ENCODE measurements around the gene GPR151. TPM values are rescaled to one million over a fixed set of nuclear protein-coding genes. Genes with fewer than 3 reads are reported as not detected.
A peak's percentile ranks its signal among the peaks of the same experiment; 100 is the strongest.

The GPR151 gene
- total and polyA plus RNA-seq, 5 experiments from 2014 or later: not detected

DNA sequence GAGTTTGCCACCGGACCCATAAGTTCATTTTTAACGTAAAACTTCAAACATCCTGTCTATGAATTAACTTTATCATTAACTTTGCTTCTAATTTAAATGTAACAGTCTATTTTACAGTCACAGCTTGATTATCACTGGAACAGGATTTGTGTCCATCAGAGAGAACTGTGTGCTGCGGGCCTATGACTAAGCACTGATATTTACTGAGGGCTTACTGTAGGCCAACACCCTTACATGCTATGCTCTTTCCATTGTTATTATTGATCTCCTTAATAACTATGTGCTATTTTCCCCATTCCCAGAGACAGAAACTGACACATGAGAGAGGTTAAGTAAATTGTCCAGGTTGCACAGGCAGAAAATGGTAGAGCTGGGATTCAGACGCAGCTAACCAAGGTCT lies 24.0 kb upstream of the GPR151 start:
- no peak for DNase-seq
- Mint-ChIP-seq H3K4me1 (peaks cover 0 to 6% (median 1%) of the 10 kb centered on the region in 4 donors), H3K27ac (no peak overlapping the region), H3K36me3 (no peaks in the 10 kb centered on the region), H3K27me3 (peaks cover 0 to 3% (median 2%) of the 10 kb centered on the region in 5 donors), H3K9me3 (no peaks in the 10 kb centered on the region), H3K4me3 (no peak overlapping the region)
- POLR2A ChIA-PET: no interaction called here
- no peak for ATAC-seq

DNA sequence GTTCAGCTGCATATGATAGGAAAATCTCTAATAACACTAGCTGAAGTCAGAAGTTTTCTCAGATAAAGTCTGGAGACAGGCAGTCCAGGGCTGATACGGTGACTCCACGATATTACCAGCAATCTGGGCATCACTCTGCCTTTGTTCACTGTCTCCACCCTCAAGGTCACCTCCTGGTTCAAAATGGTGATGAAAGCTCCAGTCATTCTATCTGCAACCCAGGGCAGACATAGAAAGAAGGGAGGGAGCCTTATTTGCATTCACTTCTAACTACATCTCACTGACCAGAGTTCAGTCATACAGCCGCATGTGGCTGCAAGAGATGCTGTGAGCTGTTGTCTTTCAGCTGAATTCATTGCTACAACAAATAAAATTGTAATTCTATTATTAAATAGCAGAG lies 22.4 kb upstream of the GPR151 start:
- POLR2A ChIA-PET: no interaction called here
- Mint-ChIP-seq H3K36me3 (no peaks in the 10 kb centered on the region), H3K27ac (no peak overlapping the region), H3K4me1 (peaks cover under 1 to 8% (median 2%) of the 10 kb centered on the region in 4 donors), H3K27me3 (peaks cover 0 to 3% (median 2%) of the 10 kb centered on the region in 5 donors), H3K4me3 (no peak overlapping the region), H3K9me3 (no peaks in the 10 kb centered on the region)
- DNase-seq: no peak
- ATAC-seq: no peak

DNA sequence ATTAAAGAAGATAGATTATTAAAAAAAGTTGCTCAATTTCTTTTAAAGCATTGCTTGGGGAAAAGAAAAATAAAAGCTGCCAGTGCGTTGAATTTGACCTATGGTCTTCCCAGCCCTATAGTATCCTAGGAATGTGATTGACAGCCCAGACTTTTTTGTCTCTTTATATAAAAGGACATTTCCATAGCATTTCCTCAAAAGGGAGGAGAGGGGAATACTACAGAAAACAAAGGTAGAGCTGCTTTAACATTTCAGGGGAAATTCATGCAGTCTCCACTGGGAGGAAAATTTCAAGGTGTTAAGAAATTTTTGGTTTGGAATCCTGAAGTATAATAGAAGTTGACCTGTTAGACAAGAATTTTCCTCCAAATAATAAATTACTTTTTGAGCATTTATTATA lies 17.9 kb upstream of the GPR151 start:
- Mint-ChIP-seq H3K27ac (no peak overlapping the region), H3K4me3 (no peak overlapping the region), H3K36me3 (no peaks in the 10 kb centered on the region), H3K27me3 (peaks cover 0 to 3% (median 2%) of the 10 kb centered on the region in 5 donors), H3K9me3 (no peaks in the 10 kb centered on the region), H3K4me1 (peaks cover 3 to 7% (median 3%) of the 10 kb centered on the region in 4 donors)
- POLR2A ChIA-PET: no interaction called here
- no peak for DNase-seq
- ATAC-seq: no peak

DNA sequence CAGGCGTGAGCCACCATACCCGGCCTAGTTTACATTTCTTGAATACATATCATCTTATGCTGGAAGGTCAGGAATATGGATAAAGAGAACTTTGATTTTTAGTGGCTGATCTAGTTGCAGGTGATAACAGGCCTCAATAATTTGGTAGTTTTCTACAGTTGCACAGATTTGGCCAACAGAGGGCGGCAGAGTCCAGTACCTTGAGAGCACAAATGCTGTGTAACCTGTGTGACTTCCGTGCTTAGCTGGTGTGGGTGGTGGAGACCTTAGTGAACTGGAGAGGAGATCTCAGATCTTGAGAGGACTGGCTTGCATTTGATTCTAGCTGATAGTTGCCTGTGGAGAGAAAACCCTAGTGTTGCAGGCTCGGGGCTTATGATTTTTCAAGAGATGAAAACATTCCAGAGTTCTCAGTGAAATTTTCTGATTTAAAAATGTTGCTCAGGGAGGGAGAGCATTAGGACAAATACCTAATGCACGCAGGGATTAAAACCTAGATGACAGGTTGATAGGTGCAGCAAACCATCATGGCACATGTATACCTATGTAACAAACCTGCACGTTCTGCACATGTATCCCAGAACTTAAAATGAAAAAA lies 17.4 kb upstream of the GPR151 start:
- Mint-ChIP-seq H3K36me3 (no peaks in the 10 kb centered on the region), H3K9me3 (no peaks in the 10 kb centered on the region), H3K4me3 (no peak overlapping the region), H3K27me3 (peaks cover 0 to 3% (median 2%) of the 10 kb centered on the region in 5 donors), H3K4me1 (peaks cover 3 to 7% (median 3%) of the 10 kb centered on the region in 4 donors), H3K27ac (peak overlapping the region in 2 of 10 donors; percentile 0 to 38)
- ATAC-seq: peak; percentile 85 to 89
- POLR2A ChIA-PET: no interaction called here
- DNase-seq: peak; percentile 32 to 84 (median 55)

DNA sequence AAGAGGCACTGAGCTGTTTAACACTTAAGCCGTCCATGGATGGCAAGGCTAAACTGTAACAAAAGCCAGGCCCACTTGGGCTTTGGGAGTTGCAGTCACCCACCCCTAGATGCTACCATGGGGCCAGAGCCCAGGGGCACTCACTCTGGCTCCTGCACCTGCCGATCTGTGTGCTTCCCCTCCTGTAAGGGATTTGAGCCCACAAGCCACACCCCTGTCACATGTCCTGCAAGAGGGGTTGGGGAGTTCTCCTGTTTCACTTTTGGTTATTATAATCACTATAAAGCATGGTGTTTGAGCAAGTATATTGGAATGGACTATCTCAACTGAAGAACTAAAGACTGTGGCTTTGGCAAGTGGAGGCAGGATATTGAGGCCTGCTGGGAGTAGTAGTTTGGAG lies 14.0 kb upstream of the GPR151 start:
- ATAC-seq (no peak), DNase-seq (no peak)
- Mint-ChIP-seq H3K36me3 (no peaks in the 10 kb centered on the region), H3K4me3 (no peak overlapping the region), H3K4me1 (peaks cover 3 to 7% (median 3%) of the 10 kb centered on the region in 4 donors), H3K9me3 (no peaks in the 10 kb centered on the region), H3K27ac (no peak overlapping the region), H3K27me3 (peaks cover 0 to 10% (median 2%) of the 10 kb centered on the region in 5 donors)
- POLR2A ChIA-PET: no interaction called here

DNA sequence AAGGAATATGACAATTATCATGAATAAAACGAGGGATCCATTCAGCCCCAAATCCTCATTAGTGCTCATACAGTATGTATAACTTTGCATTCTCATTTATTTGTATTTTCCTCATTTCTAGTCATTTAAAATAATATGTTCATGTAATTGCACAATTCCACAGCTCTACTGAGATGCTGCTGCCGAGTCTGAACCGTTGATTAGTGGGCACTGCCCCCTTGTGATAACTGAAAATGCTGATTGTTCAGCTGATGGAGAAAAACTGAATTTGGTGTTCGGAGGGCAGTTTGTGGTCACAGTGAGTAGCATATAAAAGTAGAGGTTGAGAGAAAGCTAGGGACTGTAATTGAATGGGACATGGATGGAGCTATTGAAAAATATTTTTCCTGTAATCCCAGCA lies 12.2 kb upstream of the GPR151 start:
- Mint-ChIP-seq H3K4me1 (peaks cover under 1 to 3% (median under 1%) of the 10 kb centered on the region in 4 donors), H3K27me3 (peaks cover 2 to 10% (median 3%) of the 10 kb centered on the region in 5 donors), H3K9me3 (no peaks in the 10 kb centered on the region), H3K4me3 (no peak overlapping the region), H3K36me3 (no peaks in the 10 kb centered on the region), H3K27ac (peak overlapping the region in 1 of 10 donors; percentile 21)
- DNase-seq (no peak), ATAC-seq (no peak)
- POLR2A ChIA-PET: no interaction called here

DNA sequence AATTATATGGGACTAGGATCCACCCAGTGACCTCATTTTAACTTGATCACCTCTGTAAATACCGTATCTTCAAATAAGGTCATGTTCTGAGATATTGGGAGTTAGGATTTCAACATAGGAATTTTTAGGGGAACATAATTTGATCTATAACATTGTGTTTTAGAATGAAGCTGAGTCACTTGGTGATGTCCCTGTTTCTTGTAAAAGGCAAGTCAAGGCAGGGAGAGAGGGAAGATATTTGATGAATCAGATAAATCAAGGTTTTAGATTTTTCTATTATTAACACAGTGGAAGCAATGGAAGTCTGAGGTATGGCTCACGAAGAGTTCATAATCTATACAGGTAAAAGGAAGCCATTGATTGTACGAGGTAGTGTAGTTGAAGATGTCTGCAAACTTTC lies 11.8 kb upstream of the GPR151 start:
- ATAC-seq: no peak
- Mint-ChIP-seq H3K9me3 (no peaks in the 10 kb centered on the region), H3K36me3 (no peaks in the 10 kb centered on the region), H3K4me1 (no peaks in the 10 kb centered on the region), H3K27ac (peak overlapping the region in 1 of 10 donors; percentile 21), H3K4me3 (no peak overlapping the region), H3K27me3 (peaks cover 2 to 14% (median 6%) of the 10 kb centered on the region in 5 donors)
- DNase-seq: no peak
- POLR2A ChIA-PET: no interaction called here

DNA sequence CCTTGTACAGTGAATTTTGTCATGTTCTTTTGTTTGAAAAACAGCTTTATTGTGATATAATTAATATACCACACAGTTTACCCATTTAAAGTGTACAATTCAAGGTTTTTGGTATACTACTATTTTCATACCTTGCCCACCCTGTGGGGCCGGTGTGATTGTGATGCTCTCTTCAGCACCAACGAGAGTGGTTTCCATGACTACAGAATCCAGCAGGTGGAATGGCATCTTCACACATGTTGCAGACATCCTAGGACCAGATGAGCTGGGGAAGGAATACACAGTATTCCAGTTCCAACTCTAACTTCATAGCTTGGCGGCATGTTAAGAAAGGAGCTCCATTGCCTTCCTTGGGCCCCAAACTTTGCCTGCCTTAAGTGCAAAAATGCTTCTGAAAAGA lies 7.7 kb upstream of the GPR151 start:
- no peak overlapping the region for H3K4me3 Mint-ChIP-seq
- peaks cover 5 to 29% (median 14%) of the 10 kb centered on the region in 5 donors for H3K27me3 Mint-ChIP-seq
- ATAC-seq: no peak
- POLR2A ChIA-PET: no interaction called here
- H3K9me3 Mint-ChIP-seq: no peaks in the 10 kb centered on the region
- no peak for DNase-seq
- no peaks in the 10 kb centered on the region for H3K4me1 Mint-ChIP-seq
- no peaks in the 10 kb centered on the region for H3K36me3 Mint-ChIP-seq
- H3K27ac Mint-ChIP-seq: no peak overlapping the region

DNA sequence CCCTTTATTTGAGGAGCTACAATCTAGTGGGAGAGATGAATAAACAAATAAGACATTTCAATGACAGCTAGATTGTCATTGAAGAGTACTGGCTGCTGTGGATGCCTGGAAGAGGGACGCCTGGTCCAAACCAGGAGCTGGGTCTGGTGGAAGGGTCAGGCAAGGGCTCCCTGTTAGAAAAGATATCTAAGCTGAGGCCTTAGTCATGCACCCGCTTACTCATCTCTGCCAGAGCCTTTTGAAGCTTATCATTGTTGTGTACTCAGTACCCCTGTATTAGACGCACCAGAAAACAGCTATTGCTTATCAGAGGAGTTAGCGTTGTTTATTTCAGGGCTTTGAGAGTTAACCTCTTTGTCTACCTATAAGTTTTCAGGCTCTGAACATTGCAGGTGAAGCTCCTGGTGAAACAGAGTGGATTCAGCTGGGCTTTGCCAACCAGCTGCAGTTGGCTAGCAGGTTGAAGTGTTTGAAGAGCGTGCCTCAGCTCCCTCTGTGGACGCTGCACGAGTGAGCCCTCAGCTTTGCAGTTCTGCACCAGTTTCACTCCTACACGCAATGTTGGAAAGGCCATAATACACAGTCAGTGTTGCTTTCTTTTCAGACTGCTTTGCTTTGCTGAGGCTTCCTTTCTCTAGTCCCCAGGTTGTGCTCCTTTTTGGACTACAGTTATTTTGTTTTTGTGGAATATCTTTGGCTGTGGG lies 5.6 kb upstream of the GPR151 start:
- Mint-ChIP-seq H3K9me3 (no peaks in the 10 kb centered on the region), H3K36me3 (no peaks in the 10 kb centered on the region), H3K27me3 (peaks cover 3 to 19% (median 14%) of the 10 kb centered on the region in 5 donors), H3K4me3 (no peak overlapping the region), H3K27ac (no peak overlapping the region), H3K4me1 (no peaks in the 10 kb centered on the region)
- ATAC-seq: no peak
- POLR2A ChIA-PET: no interaction called here
- no peak for DNase-seq

DNA sequence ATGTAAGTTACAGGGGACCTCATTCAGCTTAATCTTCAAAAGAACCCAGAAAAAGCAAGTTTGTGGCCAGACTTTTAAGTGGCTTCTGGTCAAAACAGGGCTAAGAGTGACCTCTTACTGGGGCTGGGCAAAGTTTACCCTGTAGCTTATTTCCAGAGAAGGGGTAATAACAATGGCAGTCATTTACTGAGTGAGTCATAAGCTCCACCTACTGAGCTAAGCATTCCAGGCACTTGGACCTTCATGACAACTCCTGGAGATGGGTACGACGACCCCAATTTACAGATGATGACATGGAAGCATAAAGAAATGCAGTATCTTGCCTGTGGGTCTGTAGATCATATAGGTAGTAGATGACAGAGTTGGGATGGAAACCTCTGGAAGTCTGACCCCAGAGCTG lies 4.7 kb upstream of the GPR151 start:
- Mint-ChIP-seq H3K4me1 (peaks cover 0 to 2% (median under 1%) of the 10 kb centered on the region in 4 donors), H3K27ac (no peak overlapping the region), H3K36me3 (no peaks in the 10 kb centered on the region), H3K4me3 (no peak overlapping the region), H3K9me3 (no peaks in the 10 kb centered on the region), H3K27me3 (peaks cover 3 to 19% (median 14%) of the 10 kb centered on the region in 5 donors)
- POLR2A ChIA-PET: no interaction called here
- DNase-seq: no peak
- ATAC-seq: no peak

DNA sequence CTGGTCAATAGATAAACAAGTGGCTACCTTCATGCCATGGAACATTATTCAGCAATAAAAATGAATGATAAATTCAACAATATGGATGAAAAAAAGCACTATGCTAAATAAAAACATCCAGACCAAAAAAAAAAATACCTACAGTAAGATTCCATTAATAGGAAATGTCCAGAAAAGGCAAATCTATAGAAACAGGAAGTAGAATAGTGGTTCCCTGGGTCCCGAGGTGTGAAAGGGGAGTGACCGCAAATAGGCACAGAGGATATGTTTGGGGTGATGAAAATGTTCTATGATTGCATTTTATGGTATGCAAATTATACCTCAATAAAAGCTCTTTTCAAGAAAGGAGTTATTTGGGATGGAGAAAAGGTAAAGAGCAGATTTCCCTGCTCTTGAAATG lies 3.6 kb upstream of the GPR151 start:
- H3K27ac Mint-ChIP-seq: no peak overlapping the region
- peaks cover 0 to 2% (median under 1%) of the 10 kb centered on the region in 4 donors for H3K4me1 Mint-ChIP-seq
- DNase-seq (no peak), ATAC-seq (no peak)
- POLR2A ChIA-PET: no interaction called here
- no peaks in the 10 kb centered on the region for H3K9me3 Mint-ChIP-seq
- no peaks in the 10 kb centered on the region for H3K36me3 Mint-ChIP-seq
- peaks cover 3 to 19% (median 13%) of the 10 kb centered on the region in 5 donors for H3K27me3 Mint-ChIP-seq
- H3K4me3 Mint-ChIP-seq: no peak overlapping the region

DNA sequence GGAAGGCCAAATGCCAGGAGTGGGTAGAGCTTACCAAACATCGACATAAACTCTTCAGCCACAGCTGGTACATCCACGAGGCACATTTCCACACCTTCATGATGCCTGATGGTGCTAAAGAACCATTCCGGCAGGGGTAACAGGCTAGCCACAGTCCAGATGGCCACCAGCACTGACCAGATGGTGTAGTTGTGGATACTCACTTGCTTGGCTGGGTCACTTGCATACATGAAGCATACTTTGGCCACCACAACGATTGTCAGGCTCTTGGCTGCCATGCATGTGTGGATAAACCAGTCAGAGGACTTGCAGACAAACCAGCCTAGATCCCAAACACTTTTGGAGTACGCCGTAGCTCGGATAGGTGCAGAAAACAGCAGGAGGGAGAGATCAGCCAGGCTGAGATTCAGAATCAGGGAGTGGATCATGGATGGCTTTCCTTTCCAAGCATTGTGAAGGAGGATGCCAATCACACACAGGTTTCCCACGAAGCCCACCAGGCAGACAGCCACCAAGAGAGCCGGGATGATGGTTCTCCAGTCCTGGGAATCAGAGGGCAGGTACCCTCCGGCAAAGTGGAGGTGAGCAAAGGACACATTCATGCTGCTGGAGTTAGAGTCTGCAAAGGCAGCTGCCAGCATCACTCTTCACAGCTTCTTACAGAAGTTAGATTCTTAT lies 378 bp downstream of the GPR151 start:
- Mint-ChIP-seq H3K27ac (peak overlapping the region in 1 of 10 donors; percentile 46), H3K4me3 (no peak overlapping the region), H3K27me3 (peaks cover 0 to 6% (median 0%) of the 10 kb centered on the region in 5 donors), H3K4me1 (peaks cover 0 to 2% (median under 1%) of the 10 kb centered on the region in 4 donors), H3K36me3 (peaks cover 0 to 20% (median 4%) of the 10 kb centered on the region in 3 donors), H3K9me3 (no peaks in the 10 kb centered on the region)
- POLR2A ChIA-PET: no interaction called here
- no peak for DNase-seq
- no peak for ATAC-seq

DNA sequence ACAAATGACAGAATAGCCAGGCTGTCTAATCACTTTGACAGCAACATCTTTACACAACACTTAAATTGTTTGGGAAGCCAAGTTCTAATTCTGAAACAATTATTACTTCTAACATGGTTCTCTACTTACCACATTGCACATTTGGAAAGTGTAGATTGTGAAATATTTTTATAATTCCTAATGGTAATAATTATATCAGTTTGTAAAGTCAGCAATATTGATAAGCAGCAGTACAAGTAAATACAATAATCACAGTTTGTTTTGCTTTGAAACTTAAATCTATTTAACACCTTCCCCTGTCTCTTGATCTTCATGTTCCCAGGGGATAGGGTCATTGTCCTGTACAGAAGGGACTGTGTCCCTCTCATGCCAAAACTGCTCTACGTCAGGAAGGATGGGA lies 1.4 kb downstream of the GPR151 start:
- DNase-seq: no peak
- no peaks in the 10 kb centered on the region for H3K9me3 Mint-ChIP-seq
- POLR2A ChIA-PET: no interaction called here
- H3K4me1 Mint-ChIP-seq: peaks cover 0 to 2% (median under 1%) of the 10 kb centered on the region in 4 donors
- H3K27me3 Mint-ChIP-seq: peaks cover 0 to 3% (median 0%) of the 10 kb centered on the region in 5 donors
- H3K36me3 Mint-ChIP-seq: peaks cover 0 to 29% (median 11%) of the 10 kb centered on the region in 3 donors
- no peak overlapping the region for H3K4me3 Mint-ChIP-seq
- no peak for ATAC-seq
- H3K27ac Mint-ChIP-seq: peak overlapping the region in 1 of 10 donors; percentile 31
